Measurements from ENCODE around the gene RPS3. TPM values are rescaled to one million over a fixed set of nuclear protein-coding genes. Genes with fewer than 3 reads are reported as not detected.

Gene RPS3
- total RNA-seq, 1 donor from 2014 or later, result 1,354 TPM

DNA sequence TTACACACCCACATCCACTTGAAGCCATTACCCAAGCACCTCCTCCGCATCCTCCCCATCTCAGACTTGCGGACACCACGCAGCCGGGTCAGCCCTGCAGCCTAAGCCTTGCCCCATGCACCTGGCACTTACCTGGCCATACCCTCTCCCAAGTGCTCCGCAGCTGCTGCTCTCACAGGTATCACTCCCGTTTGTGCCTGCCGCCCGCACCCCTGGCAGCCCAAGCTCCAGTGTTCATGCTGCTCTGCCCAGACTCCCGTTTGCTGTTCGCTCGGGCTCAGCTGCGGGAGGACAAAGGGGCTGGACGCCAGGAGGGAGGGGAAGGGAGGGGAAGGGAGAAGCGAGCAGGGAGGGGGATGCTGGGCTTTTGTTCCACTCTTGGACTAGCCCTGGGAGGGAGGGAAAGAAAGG, 33.6 kb downstream of the RPS3 start, which contains the start of gene KLHL35:
KLHL35 (minus strand) TSS at position 293 of the 411 bp plus-strand sequence. CDS start 2,574 bp downstream, outside the sequence.
- DNase-seq (ENCODE audit: low spot score in 2 of 2), result peak; percentile 61 to 70
- no peak for FAIRE-seq

DNA sequence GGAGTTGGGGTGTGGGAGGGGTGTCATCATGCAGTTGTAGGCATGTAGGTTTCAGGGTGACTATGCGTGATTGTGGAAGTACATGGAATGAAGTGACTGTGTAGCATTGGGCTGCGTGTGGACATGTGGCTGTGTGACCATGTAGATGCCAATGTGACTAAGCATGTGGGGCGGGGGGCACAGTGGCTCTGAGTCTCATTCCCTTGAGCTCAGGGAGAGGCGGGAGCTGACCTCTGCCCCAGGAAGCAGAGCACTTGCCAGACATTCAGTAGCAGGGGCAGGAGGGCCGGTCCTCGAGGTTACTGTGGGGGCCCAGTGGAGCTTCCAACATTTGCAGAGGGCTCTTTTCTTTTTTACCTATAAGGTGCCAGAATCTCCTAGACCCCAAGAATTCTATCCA, 34.1 kb downstream of the RPS3 start:
- no peak for FAIRE-seq
- no peak for DNase-seq (ENCODE audit: low spot score in 2 of 2)

DNA sequence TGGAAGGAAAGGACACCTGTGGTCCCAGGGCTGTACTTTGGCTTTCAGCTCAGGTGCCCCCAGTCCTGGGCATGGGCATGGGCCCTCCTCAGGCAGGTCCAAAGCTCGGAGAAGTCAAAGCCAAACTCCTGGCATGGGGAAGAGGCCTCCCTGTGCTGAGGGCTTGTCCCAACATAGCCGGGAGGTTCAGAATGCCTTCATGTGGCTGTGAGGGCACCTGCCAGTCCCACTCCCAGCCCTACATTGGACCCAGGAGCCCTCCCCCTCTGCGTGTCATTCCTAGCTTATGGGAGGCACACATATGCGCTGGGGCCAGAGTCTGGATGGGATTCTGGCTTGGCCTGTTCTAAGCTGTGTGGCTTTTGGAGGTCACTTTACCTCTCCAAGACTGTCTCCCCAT, 34.7 kb downstream of the RPS3 start:
- no peak for DNase-seq (ENCODE audit: low spot score in 2 of 2)
- FAIRE-seq, result no peak

DNA sequence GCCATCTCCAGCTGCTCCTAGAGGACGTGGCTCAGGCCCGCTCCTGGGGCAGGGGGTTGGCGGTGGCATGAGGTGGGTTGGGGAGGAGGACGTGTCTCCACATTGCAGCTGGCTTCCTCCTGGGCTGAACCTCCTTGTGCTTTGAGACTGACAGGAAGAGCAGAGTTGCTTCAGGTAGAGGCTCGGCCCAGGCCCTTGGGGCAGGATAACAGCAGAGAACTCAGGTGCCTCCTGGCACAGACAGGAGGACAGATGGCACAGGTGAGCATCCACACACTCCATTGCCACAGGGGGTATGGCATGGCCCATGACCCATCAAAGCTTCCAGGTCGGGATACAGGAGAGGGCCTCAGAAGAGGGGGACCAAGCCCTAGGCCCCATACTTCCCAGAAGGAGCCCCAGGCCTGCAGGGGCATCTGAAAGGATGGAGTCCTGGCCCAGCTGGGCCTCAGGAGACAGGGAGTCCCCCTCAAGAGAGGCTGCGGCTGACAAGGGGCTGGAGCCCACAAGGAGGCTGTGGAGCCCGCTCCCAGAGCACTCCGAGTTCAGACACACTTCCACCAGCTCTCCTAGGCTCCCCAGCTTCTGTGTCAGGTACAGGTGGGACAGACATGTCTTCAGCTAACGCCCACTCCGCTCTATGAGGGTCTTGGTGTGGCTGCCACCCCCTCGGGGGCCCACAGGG, 35.7 kb downstream of the RPS3 start:
- FAIRE-seq, result no peak

DNA sequence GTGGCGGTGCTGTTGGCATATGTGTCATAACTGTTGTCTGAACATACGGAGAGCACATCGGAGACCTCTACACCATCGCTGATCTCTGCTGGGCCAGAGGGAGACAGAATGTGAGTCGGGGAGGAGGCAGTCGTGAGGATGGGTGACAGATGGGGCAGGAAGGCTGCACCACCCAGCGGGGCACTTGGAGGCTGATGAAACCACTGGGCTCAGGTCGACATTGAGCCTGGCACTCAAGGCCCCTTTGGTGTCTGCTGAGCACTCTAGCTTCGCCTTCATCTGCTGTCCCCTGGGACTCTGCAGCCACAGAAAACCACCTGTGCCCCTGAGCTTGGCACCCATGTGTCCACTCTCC, 36.2 kb downstream of the RPS3 start:
- DNase-seq (ENCODE audit: low spot score in 2 of 2) (no peak), FAIRE-seq (no peak)

More for the DNA sequence above, 35.7 kb downstream of the RPS3 start:
- no peak for DNase-seq (ENCODE audit: low spot score in 2 of 2)

DNA sequence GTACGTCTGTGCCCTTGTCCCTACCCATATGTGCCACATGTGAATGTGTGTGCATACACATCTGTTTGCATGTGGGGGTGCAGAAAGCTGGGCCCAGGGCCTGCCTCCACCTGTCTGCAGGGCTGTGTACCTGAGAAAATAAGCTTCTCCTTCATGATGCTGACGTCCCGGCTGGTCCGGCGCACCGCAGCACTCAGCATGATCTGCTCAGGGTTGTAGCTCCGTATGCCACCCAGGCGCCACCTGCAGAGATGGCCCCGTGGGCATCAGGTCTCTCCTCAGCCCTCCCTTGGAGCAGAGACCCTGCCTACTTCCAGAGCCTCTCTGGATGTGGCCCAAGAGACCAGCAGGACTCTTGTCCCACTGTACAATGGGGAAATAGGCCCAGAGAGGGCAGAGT, 37.5 kb downstream of the RPS3 start:
- DNase-seq (ENCODE audit: low spot score in 2 of 2), result no peak
- FAIRE-seq, result no peak

DNA sequence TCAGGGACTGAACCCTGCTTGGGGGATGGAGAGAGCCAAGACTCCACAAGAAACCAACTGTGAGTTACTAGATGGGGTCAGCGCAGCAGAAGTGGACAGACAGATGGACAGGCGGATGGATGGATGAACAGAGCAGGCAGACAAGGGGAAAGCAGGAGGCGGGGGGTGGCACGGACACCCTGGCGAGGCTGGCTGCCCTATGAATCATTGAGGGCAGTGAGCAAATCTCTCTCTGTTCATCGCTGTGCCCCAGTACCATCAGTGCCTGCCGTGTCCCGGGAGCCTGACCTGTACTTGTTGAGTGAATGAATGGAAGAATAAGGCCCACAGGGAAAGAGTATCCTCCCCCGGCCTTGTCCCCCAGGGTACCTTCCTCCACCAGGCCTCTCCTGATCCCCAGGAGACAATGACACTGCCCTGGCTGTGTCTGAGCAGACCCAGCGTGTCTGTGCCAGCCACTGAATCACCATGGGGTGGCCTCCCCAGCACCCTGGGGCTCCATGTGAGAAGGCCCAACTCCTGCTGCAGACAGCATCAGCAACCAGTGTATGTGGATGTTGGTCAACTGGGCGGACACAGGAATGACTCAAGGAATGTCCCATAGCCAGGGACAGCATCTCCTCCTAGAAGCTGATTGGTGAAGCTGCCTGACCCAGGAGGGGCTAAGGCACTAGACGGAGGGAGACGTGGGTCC, 38.8 kb downstream of the RPS3 start:
- no peak for DNase-seq (ENCODE audit: low spot score in 2 of 2)
- FAIRE-seq, result no peak

DNA sequence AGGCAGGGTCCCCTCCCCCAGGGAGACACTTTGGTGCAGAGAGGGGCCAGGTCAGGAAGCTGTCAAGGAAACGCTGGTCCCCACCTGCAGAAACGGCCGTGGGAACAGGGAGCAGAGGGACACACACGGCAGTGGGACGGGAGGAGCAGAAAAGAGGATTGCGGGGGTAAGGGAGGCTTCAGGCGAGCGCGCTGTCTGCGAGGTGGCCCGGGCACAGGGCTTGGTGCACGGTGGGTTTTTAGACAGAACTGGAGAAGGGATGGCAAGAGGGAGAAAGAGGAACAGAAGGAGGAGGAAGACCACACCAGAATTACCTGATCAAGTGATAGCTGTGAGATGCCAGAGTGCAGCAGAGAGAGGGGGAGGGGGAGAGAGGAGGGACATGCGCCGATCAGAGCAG, 39.7 kb downstream of the RPS3 start:
- FAIRE-seq (no peak), DNase-seq (ENCODE audit: low spot score in 2 of 2) (no peak)

DNA sequence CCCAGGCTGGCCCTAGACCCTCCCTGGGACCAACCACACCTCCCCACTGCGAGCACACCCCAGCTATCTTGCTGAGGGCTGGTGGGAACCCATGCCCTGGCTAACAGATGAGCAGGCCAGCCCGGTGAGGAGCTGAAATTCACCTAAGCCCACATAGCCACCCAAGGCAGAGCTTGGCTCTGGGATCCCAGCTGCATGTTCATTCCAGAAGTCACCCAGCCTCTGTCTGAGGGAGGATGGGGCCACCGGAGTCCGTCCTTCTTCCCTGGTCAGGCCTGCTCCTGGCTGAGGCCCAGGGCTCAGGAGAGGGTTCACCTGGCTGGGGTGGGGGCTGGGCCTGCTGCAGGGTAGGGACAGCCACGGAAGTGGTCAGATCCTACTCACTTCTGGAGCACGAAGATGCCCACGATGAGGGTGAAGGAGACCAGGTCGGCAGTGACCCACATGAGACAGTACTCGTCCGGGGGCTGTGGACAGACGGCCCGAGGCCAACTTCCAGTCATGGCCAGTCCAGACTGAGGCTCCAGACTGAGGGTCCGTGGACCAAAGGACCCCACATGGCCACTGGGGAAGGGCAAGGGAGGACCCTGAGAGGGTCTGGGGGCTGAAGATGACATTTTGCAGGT, 40.3 kb downstream of the RPS3 start:
- DNase-seq (ENCODE audit: low spot score in 2 of 2), result no peak
- no peak for FAIRE-seq

DNA sequence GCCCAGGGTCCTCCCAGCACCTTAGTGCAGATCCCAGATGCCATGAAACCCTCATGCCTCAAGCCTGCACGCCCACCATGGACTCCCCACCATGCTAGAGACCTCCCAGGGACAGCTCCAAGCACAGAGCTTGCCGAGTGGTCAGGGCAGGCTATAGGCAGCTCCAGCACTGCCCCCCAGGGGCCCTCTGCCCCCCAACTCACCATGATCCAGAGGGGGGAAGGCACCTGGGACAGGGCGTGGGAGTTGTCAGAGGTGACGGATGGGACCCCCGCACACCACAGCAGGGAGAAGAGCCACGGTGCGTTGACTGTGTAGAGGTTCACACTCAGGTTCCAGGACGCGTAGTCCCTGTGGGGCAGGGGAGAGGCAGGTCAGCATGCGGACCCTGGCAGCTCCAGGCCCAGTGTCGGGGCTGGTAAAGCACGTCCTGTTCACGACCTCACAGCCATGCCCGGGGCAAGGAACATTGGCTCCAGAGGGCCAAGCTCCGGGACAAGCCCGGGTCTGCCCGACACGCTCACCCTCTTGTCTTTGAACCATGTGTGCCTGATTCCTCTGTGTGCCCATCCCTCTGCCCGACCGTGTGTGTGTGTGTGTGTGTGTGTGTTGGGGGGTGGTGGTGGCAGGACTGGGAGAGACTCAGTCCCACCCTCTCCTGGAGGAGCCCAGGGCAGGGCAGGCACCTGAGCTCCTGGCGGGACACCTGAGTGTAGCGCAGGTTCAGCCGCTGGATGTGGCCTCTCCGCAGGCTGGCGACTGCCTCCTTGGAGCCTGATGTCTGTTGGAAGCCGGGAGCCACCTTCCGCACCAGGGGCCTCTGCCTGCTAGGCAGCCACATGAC, 41.9 kb downstream of the RPS3 start:
- DNase-seq (ENCODE audit: low spot score in 2 of 2), result no peak
- FAIRE-seq, result no peak

DNA sequence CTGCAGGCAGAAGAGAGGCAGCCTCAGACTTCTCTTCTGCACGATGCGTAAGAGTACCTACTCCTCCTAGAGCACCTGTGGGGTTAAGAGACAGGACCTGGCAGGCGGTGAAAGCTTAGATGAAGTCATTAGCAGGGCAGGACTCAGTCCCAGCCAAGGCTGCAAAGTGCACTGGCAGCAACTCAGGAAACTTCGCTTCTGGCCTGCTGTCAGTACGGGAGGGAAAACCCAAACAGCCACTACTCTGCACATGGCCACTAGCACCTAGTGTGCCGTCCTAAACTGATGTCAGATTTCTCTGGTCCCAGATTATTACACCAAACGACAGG, 42.5 kb downstream of the RPS3 start:
- no peak for FAIRE-seq
- DNase-seq (ENCODE audit: low spot score in 2 of 2), result no peak

DNA sequence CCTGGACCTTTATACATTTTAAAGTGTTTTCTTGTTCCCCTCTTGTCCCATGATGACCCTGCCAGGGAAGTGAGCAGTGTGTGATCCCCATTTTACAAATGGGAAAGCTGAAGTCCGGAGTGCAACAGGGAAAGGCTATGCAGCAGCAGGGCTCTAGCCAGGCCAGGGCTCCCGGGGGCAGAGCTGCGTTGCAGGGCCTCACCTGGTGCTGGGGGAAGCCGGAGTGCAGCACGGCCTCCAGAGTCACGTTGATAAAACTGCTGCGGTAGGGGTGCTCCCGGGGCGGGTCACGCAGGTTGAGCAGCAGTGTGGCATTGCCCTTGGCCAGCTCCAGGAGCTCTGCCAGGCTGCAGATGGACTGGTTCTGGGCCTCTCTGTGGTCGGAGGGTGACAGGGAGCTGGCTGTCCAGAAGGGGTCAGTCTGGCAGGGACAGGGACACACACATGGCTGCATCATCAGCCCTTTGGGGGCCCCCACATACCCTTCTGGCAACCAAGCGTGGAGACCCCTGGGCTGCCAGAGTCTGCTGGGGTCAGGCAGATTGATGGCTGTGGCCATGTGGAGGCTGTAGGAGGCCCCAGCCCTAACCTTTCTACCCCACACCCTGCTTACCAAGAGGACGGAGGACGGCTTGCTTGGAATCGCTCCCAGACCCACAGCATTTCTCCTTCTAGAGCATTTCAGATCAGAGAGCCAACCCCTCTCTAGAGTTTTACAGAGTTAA, 43.0 kb downstream of the RPS3 start:
- DNase-seq (ENCODE audit: low spot score in 2 of 2), result no peak

DNA sequence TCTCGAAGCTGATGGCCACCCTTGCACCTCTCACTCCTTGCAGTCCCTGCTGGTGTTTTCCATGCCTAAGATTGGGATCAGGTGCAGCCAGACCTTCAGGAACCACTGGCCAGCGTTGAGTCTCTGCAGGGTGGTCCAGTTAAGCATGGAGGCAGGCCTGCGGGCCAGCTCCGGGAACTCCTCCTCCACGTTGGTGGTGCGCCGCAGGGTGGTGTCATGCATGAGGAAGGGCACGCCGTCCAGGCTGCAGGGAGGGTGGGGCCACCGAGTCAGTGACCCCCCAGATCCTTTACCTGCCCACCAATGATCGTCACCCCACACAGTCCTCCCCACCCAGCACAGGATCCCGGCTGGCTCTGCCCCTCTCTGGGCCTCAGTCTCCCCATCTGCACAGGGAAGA, 43.7 kb downstream of the RPS3 start:
- DNase-seq (ENCODE audit: low spot score in 2 of 2), result no peak
- no peak for FAIRE-seq

More for the DNA sequence above, 43.0 kb downstream of the RPS3 start:
- no peak for FAIRE-seq

DNA sequence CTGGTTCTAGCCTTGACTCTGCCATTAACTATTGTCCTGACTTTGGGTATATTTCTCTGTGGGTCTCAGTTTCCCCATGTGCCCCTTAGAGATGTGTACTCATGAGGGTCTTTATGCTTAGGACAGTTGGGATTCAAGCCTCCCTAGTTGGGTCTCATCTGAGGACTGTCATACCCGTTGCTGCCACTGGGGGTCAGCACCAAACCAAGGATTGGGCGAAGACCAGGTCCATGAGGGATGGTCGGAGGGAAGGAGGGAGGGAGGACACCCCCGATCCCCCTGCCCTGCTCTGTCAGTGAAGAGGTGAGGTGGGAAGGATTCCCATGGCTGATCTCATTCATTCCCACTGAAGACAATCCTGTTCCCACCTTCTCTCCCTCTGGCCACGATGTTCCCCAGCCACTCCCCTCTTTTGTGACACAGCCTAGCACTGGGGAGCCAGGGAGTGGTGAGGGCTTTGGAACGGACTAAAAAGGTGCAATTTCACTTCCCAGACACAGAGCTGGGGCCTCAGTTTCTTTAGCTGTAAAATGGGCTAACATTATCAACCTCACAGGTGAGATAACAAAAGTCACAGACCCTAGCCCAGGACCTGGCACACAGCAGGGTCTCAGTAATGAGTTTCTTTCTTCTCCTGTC, 46.1 kb downstream of the RPS3 start:
- DNase-seq (ENCODE audit: low spot score in 2 of 2) (peak; percentile 76 to 77), FAIRE-seq (no peak)

DNA sequence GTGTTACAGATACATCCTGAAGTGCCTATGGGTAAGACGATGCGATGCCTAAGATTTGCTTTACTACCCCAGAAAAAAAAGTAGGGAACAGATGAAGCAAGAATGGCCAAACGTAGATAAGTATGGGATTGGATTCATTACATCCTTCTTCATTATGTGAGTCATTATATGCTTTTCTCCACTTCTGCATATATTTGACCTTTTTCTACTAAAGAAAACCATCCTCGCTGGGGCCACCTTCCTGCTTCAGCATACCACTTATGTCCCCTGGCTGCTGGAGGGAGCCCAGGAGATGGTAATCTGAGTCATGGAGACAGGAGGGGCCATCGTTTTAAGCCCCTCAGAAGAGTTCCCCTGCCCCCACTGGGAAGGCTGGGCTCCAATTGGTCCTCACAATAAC, 48.1 kb downstream of the RPS3 start:
- DNase-seq (ENCODE audit: low spot score in 2 of 2), result no peak
- FAIRE-seq, result no peak

DNA sequence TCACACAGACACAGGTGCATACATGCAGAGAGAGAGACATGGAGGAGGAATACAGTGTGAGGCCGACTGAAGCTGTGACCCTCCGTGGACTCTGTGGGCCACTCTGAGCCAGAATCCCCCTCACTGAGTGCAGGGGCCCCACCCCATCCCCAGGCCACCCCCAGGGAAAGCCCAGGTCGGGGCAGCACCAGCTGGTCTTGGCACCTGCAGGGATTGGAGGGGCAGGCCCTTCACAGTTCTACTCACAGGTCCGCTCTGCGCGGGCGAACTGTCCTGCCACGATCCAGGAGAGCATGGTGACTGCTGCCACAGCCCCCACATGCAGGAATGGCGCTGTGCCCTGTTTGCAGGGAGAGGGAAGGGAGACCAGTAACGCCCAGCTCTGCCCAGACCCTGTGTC, 50.0 kb downstream of the RPS3 start:
- FAIRE-seq (no peak), DNase-seq (ENCODE audit: low spot score in 2 of 2) (no peak)

DNA sequence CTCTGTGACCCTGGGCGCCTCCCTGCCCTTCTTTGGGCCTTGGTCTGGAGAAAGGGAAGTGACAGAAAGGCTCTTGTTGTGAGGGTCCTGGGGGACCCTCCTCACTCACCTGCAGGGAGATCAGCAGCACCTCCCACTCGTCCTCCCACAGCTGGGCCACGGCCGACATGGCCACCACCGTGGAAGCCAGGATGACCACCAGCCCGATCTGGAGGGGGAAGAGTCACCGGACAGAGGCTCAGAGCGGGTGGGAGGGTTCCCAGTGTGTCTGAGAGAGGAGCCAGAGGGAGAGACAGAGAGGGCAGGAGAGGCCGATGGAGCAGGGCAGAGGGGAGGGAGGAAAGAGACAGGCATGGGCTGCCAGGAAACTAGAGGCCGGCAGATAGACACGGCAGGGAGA, 50.5 kb downstream of the RPS3 start:
- DNase-seq (ENCODE audit: low spot score in 2 of 2) (no peak), FAIRE-seq (no peak)

DNA sequence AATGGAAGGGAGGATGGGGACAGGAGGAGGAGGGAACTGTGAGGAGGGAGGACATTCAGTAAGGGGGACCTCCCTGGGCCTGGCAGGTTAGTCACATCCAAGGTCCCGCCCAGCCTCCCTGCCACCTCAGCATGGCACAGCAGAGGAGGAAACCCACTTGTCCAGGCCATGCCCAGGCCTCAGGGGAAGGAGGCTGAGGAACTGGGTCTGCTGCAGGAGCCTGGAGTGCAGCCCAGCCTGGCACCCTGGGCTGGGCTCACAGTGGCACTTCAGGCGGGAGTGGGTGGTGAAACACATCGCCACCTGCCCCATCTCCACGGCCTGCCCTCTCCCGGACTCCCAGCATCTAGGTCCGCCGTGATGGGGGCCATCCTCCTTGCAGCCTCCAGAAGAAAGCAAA, 50.9 kb downstream of the RPS3 start:
- DNase-seq (ENCODE audit: low spot score in 2 of 2) (no peak), FAIRE-seq (no peak)

DNA sequence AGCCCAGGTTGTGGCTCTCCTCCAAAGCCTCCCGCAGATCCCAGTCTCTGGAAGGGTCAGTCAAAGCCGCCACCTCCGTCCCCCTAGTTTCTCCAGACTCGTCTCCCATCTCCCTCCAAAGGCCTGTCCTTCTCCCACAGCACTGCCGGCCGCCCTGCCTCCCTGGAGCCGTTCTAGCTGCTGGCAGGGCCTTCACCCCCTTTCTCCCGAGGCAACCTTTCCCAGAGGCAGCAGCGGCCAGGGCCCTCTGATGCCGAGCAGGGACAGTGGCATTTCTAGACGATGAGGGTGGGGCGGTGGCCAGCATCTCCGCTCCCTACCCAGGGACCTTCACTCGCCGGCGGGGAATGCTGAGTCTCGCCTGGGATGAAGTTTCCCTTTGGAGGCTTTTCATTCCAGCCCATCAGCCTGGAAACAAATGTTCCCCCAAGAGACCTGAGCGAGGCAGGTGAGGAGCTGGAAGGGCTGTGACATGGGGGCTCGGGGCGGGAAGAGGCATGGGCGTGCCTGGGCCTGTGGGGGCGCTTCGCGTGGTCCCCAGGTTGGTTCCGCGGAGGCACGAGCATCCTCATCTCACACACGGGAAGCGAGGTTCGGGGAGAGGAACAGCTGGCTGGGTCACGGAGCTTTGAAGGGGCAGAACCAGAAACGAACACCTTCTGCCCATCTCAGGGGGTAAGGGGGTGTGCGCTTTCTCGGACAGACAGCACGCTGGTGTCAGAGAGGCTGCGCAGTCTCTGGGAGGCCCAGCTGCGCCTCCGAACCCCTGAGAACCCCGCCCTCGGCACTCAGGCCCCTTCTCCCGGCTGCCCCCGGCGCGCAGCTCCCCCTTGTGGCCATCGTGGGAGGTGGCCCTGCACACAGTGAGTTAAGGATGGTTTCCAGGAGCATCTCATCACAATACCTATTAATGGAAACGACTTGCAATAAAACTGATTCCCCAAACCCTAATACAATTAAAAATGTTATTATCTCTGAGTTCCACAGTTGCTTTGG, 51.8 kb downstream of the RPS3 start:
- FAIRE-seq (no peak), DNase-seq (ENCODE audit: low spot score in 2 of 2) (no peak)

All from frontal cortex (tissue), 4 donors.